SU-DHL-6 (cell line): ENCODE measurements around the gene NTPCR.

ENCODE experiments used
- H2AFZ ChIP-seq: fragments of 200-600 bp; sonication (generic); 2 replicates; pipeline ENCODE4 v1.6.1; 2014; ENCODE audit warnings: low read depth, mild to moderate bottlenecking, moderate library complexity, mixed read lengths, antibody characterized with exemption, low read length; ENCODE audit not compliant: severe bottlenecking
- H3F3A ChIP-seq: fragments of 200-600 bp; shearing (Covaris generic); 2 replicates; pipeline ENCODE4 v1.6.0; 2016; ENCODE audit warnings: antibody characterized with exemption, mild to moderate bottlenecking; ENCODE audit not compliant: insufficient read depth
- H3K27ac ChIP-seq: fragments of 200-600 bp; sonication (generic); 2 replicates; pipeline ENCODE4 v1.5.1; 2016; ENCODE audit warnings: low read depth, mild to moderate bottlenecking, low read length, moderate library complexity, mixed read lengths
- H3K27me3 ChIP-seq: fragments of 200-600 bp; sonication (generic), shearing (Covaris generic); 2 replicates; pipeline ENCODE4 v1.6.0; 2014; ENCODE audit warnings: mild to moderate bottlenecking, low read length
- H3K36me3 ChIP-seq: fragments of 200-600 bp; sonication (generic); 2 replicates; pipeline ENCODE4 v1.6.1; 2014; ENCODE audit warnings: mild to moderate bottlenecking, low read length, mixed read lengths
- H3K4me2 ChIP-seq: fragments of 300-600, 200-600 bp; shearing (Covaris generic), sonication (generic); 2 replicates; pipeline ENCODE4 v1.6.0; 2014; ENCODE audit warnings: low read length, low read depth, mild to moderate bottlenecking; ENCODE audit not compliant: poor library complexity, severe bottlenecking
- H3K4me3 ChIP-seq: fragments of 200-600 bp; sonication (generic); 2 replicates; pipeline ENCODE4 v1.5.1; 2014; ENCODE audit warnings: antibody characterized with exemption, low read length, mild to moderate bottlenecking, mixed read lengths; ENCODE audit not compliant: insufficient read depth, poor library complexity, severe bottlenecking
- H3K79me2 ChIP-seq: fragments of 200-600 bp; sonication (generic); 2 replicates; pipeline ENCODE4 v1.6.1; 2014; ENCODE audit warnings: mild to moderate bottlenecking, low read length, moderate library complexity; ENCODE audit not compliant: insufficient read depth
- H3K9ac ChIP-seq: fragments of 200-600 bp; sonication (generic); 2 replicates; pipeline ENCODE4 v1.7.0; 2014; ENCODE audit warnings: mild to moderate bottlenecking, low read length
- H3K9me2 ChIP-seq: fragments of 200-600 bp; sonication (generic); replicated peaks from 2 replicates; pipeline ENCODE4 v1.6.1; 2014; ENCODE audit warnings: low read length; ENCODE audit not compliant: insufficient read depth
- H3K9me3 ChIP-seq: fragments of 200-600 bp; sonication (generic); 2 replicates; pipeline ENCODE4 v1.6.1; 2014; ENCODE audit warnings: low read length, mixed read lengths; ENCODE audit not compliant: insufficient read depth
- H4K20me1 ChIP-seq: fragments of 200-600 bp; sonication (generic); 2 replicates; pipeline ENCODE4 v1.6.1; 2014; ENCODE audit warnings: low read depth, mild to moderate bottlenecking, antibody characterized with exemption, low read length, moderate library complexity, mixed read lengths
- EZH2phosphoT487 ChIP-seq: fragments of 200-600 bp; sonication (generic), shearing (Covaris generic); conservative IDR thresholded peaks from 2 replicates; pipeline ENCODE4 v1.6.1; 2018; ENCODE audit warnings: mild to moderate bottlenecking, antibody characterized with exemption, low read length, moderate library complexity, mixed read lengths
- TF ChIP-seq, protein P1 (sequence below): fragments of 200-600 bp; sonication (generic); IDR thresholded peaks from one replicate; pipeline ENCODE4 v1.5.1; 2017; ENCODE audit warnings: antibody characterized with exemption, mild to moderate bottlenecking, low read length, moderate library complexity; ENCODE audit not compliant: insufficient read depth, poor library complexity, severe bottlenecking

Gene NTPCR

GRCh38 chr1:232982238-232982944 is 32.0 kb downstream of the NTPCR start:
- no peaks in the 10 kb centered on the region for H3K36me3 ChIP-seq
- no peaks in the 10 kb centered on the region for H3K9me3 ChIP-seq
- no peaks in the 10 kb centered on the region for H3F3A ChIP-seq
- H3K27ac ChIP-seq: no peak overlapping the region
- TF ChIP-seq, protein P1, sequence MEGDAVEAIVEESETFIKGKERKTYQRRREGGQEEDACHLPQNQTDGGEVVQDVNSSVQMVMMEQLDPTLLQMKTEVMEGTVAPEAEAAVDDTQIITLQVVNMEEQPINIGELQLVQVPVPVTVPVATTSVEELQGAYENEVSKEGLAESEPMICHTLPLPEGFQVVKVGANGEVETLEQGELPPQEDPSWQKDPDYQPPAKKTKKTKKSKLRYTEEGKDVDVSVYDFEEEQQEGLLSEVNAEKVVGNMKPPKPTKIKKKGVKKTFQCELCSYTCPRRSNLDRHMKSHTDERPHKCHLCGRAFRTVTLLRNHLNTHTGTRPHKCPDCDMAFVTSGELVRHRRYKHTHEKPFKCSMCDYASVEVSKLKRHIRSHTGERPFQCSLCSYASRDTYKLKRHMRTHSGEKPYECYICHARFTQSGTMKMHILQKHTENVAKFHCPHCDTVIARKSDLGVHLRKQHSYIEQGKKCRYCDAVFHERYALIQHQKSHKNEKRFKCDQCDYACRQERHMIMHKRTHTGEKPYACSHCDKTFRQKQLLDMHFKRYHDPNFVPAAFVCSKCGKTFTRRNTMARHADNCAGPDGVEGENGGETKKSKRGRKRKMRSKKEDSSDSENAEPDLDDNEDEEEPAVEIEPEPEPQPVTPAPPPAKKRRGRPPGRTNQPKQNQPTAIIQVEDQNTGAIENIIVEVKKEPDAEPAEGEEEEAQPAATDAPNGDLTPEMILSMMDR: no peak
- no peak for TF ChIP-seq EZH2phosphoT487
- no peak overlapping the region for H3K9ac ChIP-seq
- no peaks in the 10 kb centered on the region for H3K27me3 ChIP-seq
- H3K9me2 ChIP-seq: no peaks in the 10 kb centered on the region
- H3K4me2 ChIP-seq: no peak overlapping the region
- no peak overlapping the region for H3K4me3 ChIP-seq
- H2AFZ ChIP-seq: no peak overlapping the region
- no peaks in the 10 kb centered on the region for H3K79me2 ChIP-seq
- H4K20me1 ChIP-seq: no peaks in the 10 kb centered on the region

GRCh38 chr1:232983375-232983774 is 33.0 kb downstream of the NTPCR start:
- Histone ChIP-seq H3K9me2 (no peaks in the 10 kb centered on the region), H2AFZ (no peak overlapping the region), H3K4me2 (no peak overlapping the region), H3K4me3 (no peak overlapping the region), H3K36me3 (no peaks in the 10 kb centered on the region), H4K20me1 (no peaks in the 10 kb centered on the region), H3K9ac (no peak overlapping the region), H3K9me3 (no peaks in the 10 kb centered on the region), H3K27me3 (no peaks in the 10 kb centered on the region), H3F3A (no peaks in the 10 kb centered on the region), H3K27ac (no peak overlapping the region), H3K79me2 (no peaks in the 10 kb centered on the region)
- no peak for TF ChIP-seq EZH2phosphoT487
- TF ChIP-seq, protein P1: no peak

- no peaks in the 10 kb centered on the region for H3K79me2 ChIP-seq
- H3K9me2 ChIP-seq: no peaks in the 10 kb centered on the region
- no peaks in the 10 kb centered on the region for H3K27me3 ChIP-seq
- H3K36me3 ChIP-seq: no peaks in the 10 kb centered on the region
- no peak overlapping the region for H3K4me3 ChIP-seq
- no peaks in the 10 kb centered on the region for H3K9me3 ChIP-seq
- no peak overlapping the region for H2AFZ ChIP-seq
- no peaks in the 10 kb centered on the region for H3F3A ChIP-seq
- no peak overlapping the region for H3K9ac ChIP-seq
- H3K4me2 ChIP-seq: no peak overlapping the region
- TF ChIP-seq EZH2phosphoT487: no peak
- TF ChIP-seq, protein P1: no peak
- no peak overlapping the region for H3K27ac ChIP-seq
- H4K20me1 ChIP-seq: no peaks in the 10 kb centered on the region
Measured at GRCh38 chr1:232983817-232984567, 33.6 kb downstream of the NTPCR start.
